GM10248 (cell line): ENCODE results near the gene CAMK1G.

ENCODE experiments used
- CTCF ChIA-PET: fragments of 300-600 bp; sonication (Branson Sonifier 250); formaldehyde crosslinking; extraction: SDS; loops from one replicate; lab custom pipeline; 2021; ENCODE audit warnings: antibody characterized with exemption; lab: Yijun Ruan, JAX
- POLR2A ChIA-PET: fragments of 350-650 bp; sonication (Branson Sonifier 250); formaldehyde crosslinking; extraction: SDS; loops from one replicate; lab custom pipeline; 2020; ENCODE audit warnings: antibody characterized with exemption; lab: Yijun Ruan, JAX
- DNase-seq: peaks from one replicate; pipeline ENCODE4 v3.0.0; 2012; ENCODE audit errors: extremely low spot score
- CTCF ChIP-seq: IDR thresholded peaks from 2 replicates; pipeline ENCODE4 v1.5.1; 2012; ENCODE audit warnings: mild to moderate bottlenecking, low read depth; ENCODE audit errors: extremely low read depth, missing control alignments, control extremely low read depth

The CAMK1G gene

GRCh38 chr1:209590405-209590804, 6.9 kb downstream of the CAMK1G start:
- no peak for DNase-seq
- CTCF ChIA-PET: interaction anchor here (0.8 to 17.0 kb wide), 9 partner anchors 10 to 37 kb away, joined by 3 to 144 read pairs (median 5); no protein-coding TSS in a partner anchor
- POLR2A ChIA-PET: no interaction called here
- no peak for TF ChIP-seq CTCF

- CTCF ChIA-PET: interaction anchor here (0.6 to 16.7 kb wide), 5 partner anchors 9 to 49 kb away, joined by 3 to 148 read pairs (median 5); no protein-coding TSS in a partner anchor
- no peak for TF ChIP-seq CTCF
- no peak for DNase-seq
- POLR2A ChIA-PET: no interaction called here
These were observed 10.2 kb downstream of the CAMK1G start for GRCh38 chr1:209593747-209594146.

- CTCF ChIA-PET: interaction anchor here (1.0 to 16.7 kb wide), 5 partner anchors 10 to 29 kb away, joined by 3 to 148 read pairs (median 5); no protein-coding TSS in a partner anchor
- TF ChIP-seq CTCF: no peak
- no peak for DNase-seq
- POLR2A ChIA-PET: no interaction called here
These were observed 10.9 kb downstream of the CAMK1G start for GRCh38 chr1:209594440-209594839.

- CTCF ChIA-PET: interaction anchor here (1.0 to 16.7 kb wide), 5 partner anchors 10 to 30 kb away, joined by 3 to 148 read pairs (median 5); no protein-coding TSS in a partner anchor
- no peak for DNase-seq
- POLR2A ChIA-PET: no interaction called here
- no peak for TF ChIP-seq CTCF
These were observed 11.5 kb downstream of the CAMK1G start for GRCh38 chr1:209595028-209595427.

- TF ChIP-seq CTCF: no peak
- POLR2A ChIA-PET: no interaction called here
- DNase-seq: no peak
- CTCF ChIA-PET: interaction anchor here (1.2 to 16.7 kb wide), 3 partner anchors 9 to 19 kb away, joined by 3 to 148 read pairs (median 11); no protein-coding TSS in a partner anchor
These were observed 12.2 kb downstream of the CAMK1G start for GRCh38 chr1:209595599-209596285.

- TF ChIP-seq CTCF: no peak
- CTCF ChIA-PET: interaction anchor here (0.9 to 16.7 kb wide), 8 partner anchors 16 to 226 kb away, joined by 3 to 148 read pairs (median 4); partner anchors contain the start of gene LAMB3
- no peak for DNase-seq
- POLR2A ChIA-PET: no interaction called here
These were observed 14.0 kb downstream of the CAMK1G start for GRCh38 chr1:209597499-209597898.
